GM23248 (cell line): ENCODE data around the gene GPHN. TPM values are rescaled to one million over a fixed set of nuclear protein-coding genes. Genes with fewer than 3 reads are reported as not detected.

Experiments
- DNase-seq: peaks from one replicate; pipeline ENCODE4 v3.0.0-alpha.2; 2015
- H2AFZ ChIP-seq: fragments of 200-600 bp; sonication (generic); 2 replicates; pipeline ENCODE4 v1.6.1; 2016; ENCODE audit warnings: antibody characterized with exemption
- H3F3A ChIP-seq: fragments of 200-600 bp; sonication (generic); 2 replicates; pipeline ENCODE4 v1.6.1; 2016; ENCODE audit warnings: mild to moderate bottlenecking, antibody characterized with exemption, mixed run types; ENCODE audit not compliant: insufficient read depth
- H3K27ac ChIP-seq: fragments of 200-600 bp; sonication (generic); 2 replicates; pipeline ENCODE4 v1.5.1; 2016; ENCODE audit warnings: mild to moderate bottlenecking
- H3K27me3 ChIP-seq: fragments of 200-600 bp; sonication (generic); replicated peaks from 2 replicates; pipeline ENCODE4 v1.6.1; 2016; ENCODE audit warnings: mild to moderate bottlenecking; ENCODE audit not compliant: insufficient read depth
- H3K36me3 ChIP-seq: fragments of 200-600 bp; sonication (generic); 2 replicates; pipeline ENCODE4 v1.6.1; 2016; ENCODE audit warnings: low read depth, mild to moderate bottlenecking
- H3K4me1 ChIP-seq: fragments of 200-600 bp; sonication (generic); 2 replicates; pipeline ENCODE4 v1.6.1; 2016; ENCODE audit warnings: mild to moderate bottlenecking; ENCODE audit not compliant: insufficient read depth
- H3K4me2 ChIP-seq: fragments of 200-600 bp; sonication (generic); one replicate; pipeline ENCODE4 v1.6.1; 2016; ENCODE audit warnings: mild to moderate bottlenecking; ENCODE audit not compliant: unreplicated experiment
- H3K4me3 ChIP-seq: fragments of 200-600 bp; sonication (generic); 2 replicates; pipeline ENCODE4 v1.5.1; 2016; ENCODE audit warnings: mild to moderate bottlenecking
- H3K79me2 ChIP-seq: fragments of 200-600 bp; sonication (generic); 2 replicates; pipeline ENCODE4 v1.6.1; 2016; ENCODE audit warnings: mild to moderate bottlenecking; ENCODE audit not compliant: insufficient read depth
- H3K9ac ChIP-seq: fragments of 200-600 bp; sonication (generic); 2 replicates; pipeline ENCODE4 v1.6.1; 2016; ENCODE audit warnings: mild to moderate bottlenecking
- H3K9me2 ChIP-seq: fragments of 200-600 bp; sonication (generic); 2 replicates; pipeline ENCODE4 v1.6.1; 2016; ENCODE audit warnings: mixed run types, mild to moderate bottlenecking, moderate library complexity; ENCODE audit not compliant: insufficient read depth
- H3K9me3 ChIP-seq: fragments of 200-600 bp; sonication (generic); one replicate; pipeline ENCODE4 v1.6.1; 2017; ENCODE audit warnings: low read depth
- H4K20me1 ChIP-seq: fragments of 200-600 bp; sonication (generic); 2 replicates; pipeline ENCODE4 v1.6.0; 2016; ENCODE audit not compliant: insufficient read depth
- EZH2 ChIP-seq: fragments of 200-600 bp; sonication (generic); IDR thresholded peaks from 2 replicates; pipeline ENCODE4 v1.6.1; 2018; ENCODE audit warnings: antibody characterized with exemption, mild to moderate bottlenecking; ENCODE audit not compliant: insufficient read depth, poor library complexity, severe bottlenecking
- EZH2phosphoT487 ChIP-seq: fragments of 200-600 bp; sonication (generic); IDR thresholded peaks from 2 replicates; pipeline ENCODE4 v1.6.1; 2018; ENCODE audit warnings: antibody characterized with exemption, moderate library complexity, mild to moderate bottlenecking, low read depth; ENCODE audit not compliant: insufficient read depth
- WGBS, 2 experiments: methylation state at CpG; one replicate each; pipeline ENCODE4 v1.1.6; 2015 to 2017; ENCODE audit warnings: low lambda C conversion rate in 2 of 2, low coverage in 1 of 2; ENCODE audit errors: missing lambda C conversion rate in 2 of 2; 5-methylcytosine and 5-hydroxymethylcytosine counted together
- in situ Hi-C: fragments of 300-500 bp; cut with MboI; formaldehyde crosslinking; loops from 2 replicates; pipeline ENCODE4 v1.15.0; 2020
- polyA plus RNA-seq: library from polyadenylated mRNA; unstranded; fragments of >200 nt; fragmentation: Nextera tagmentation; extraction: Ambion mirVana; gene quantifications from 2 replicates; pipeline ENCODE4 v1.2.1, GENCODE V29; 2016
- total RNA-seq: library from RNA; depleted of rRNA; stranded (reverse); fragments of >200 nt; shearing (Covaris generic); gene quantifications from 2 replicates; pipeline ENCODE4 v1.2.3, GENCODE V29; 2014

GPHN gene
- total and polyA plus RNA-seq, 2 experiments from 2014 or later, result 7.6 to 9.3 TPM

- in situ Hi-C loops, result no loop called here
- no peaks in the 10 kb centered on the region for H3K36me3 ChIP-seq
- no peak overlapping the region for H3K27ac ChIP-seq
- H3K4me2 ChIP-seq, result no peak overlapping the region
- H3K9me3 ChIP-seq, result no peaks in the 10 kb centered on the region
- TF ChIP-seq EZH2phosphoT487, result no peak
- no peak for TF ChIP-seq EZH2
- peak; percentile 25 for DNase-seq
- H3K9ac ChIP-seq, result no peak overlapping the region
- H3F3A ChIP-seq, result no peaks in the 10 kb centered on the region
- H3K79me2 ChIP-seq, result peaks cover 23% of the 10 kb centered on the region
- no peak overlapping the region for H2AFZ ChIP-seq
- H3K4me3 ChIP-seq, result no peak overlapping the region
- WGBS, 2 experiments, result 87 to 88% methylated on average over 4 of the region's 4 CpGs
- no peaks in the 10 kb centered on the region for H3K27me3 ChIP-seq
- no peaks in the 10 kb centered on the region for H3K9me2 ChIP-seq
- H4K20me1 ChIP-seq, result no peaks in the 10 kb centered on the region
- no peaks in the 10 kb centered on the region for H3K4me1 ChIP-seq
Measured at GRCh38 chr14:66610154-66610563, 102.2 kb downstream of the GPHN start.

- Histone ChIP-seq H3K9me2 (no peaks in the 10 kb centered on the region), H3K27me3 (no peaks in the 10 kb centered on the region), H3K9me3 (no peaks in the 10 kb centered on the region), H3F3A (no peaks in the 10 kb centered on the region), H3K4me1 (no peaks in the 10 kb centered on the region), H2AFZ (no peak overlapping the region), H3K4me2 (no peak overlapping the region), H3K27ac (no peak overlapping the region), H4K20me1 (no peaks in the 10 kb centered on the region), H3K36me3 (no peaks in the 10 kb centered on the region), H3K79me2 (peaks cover 30% of the 10 kb centered on the region), H3K9ac (no peak overlapping the region), H3K4me3 (no peak overlapping the region)
- WGBS, 2 experiments, result 95 to 100% methylated on average over 2 of the region's 2 CpGs
- no peak for TF ChIP-seq EZH2
- no peak for TF ChIP-seq EZH2phosphoT487
- DNase-seq, result no peak
- in situ Hi-C loops, result no loop called here
Measured at GRCh38 chr14:66613344-66613743, 105.4 kb downstream of the GPHN start.

- in situ Hi-C loops, result loop anchor here (10.0 kb wide), 1 partner anchor 505 kb away; no protein-coding TSS in a partner anchor
- Histone ChIP-seq H3K79me2 (peaks cover 14% of the 10 kb centered on the region; the same call in 1 of the 2 replicates), H3K9me2 (no peaks in the 10 kb centered on the region), H3K4me1 (no peaks in the 10 kb centered on the region), H2AFZ (no peak overlapping the region), H3K9ac (no peak overlapping the region), H3K36me3 (no peaks in the 10 kb centered on the region), H3F3A (no peaks in the 10 kb centered on the region), H3K9me3 (no peaks in the 10 kb centered on the region), H3K27ac (no peak overlapping the region), H3K27me3 (no peaks in the 10 kb centered on the region), H3K4me2 (no peak overlapping the region), H3K4me3 (no peak overlapping the region), H4K20me1 (no peaks in the 10 kb centered on the region)
- TF ChIP-seq EZH2, result no peak
- no peak for TF ChIP-seq EZH2phosphoT487
- DNase-seq, result no peak
- WGBS, 2 experiments, result 93 to 98% methylated on average over 2 of the region's 2 CpGs
Measured at GRCh38 chr14:66619952-66620351, 112.0 kb downstream of the GPHN start.

GRCh38 chr14:66623838-66624237 lies 115.9 kb downstream of the GPHN start:
- in situ Hi-C loops, result loop anchor here (10.0 kb wide), 1 partner anchor 501 kb away; no protein-coding TSS in a partner anchor
- DNase-seq, result no peak
- 54 to 61% methylated on average over 4 of the region's 4 CpGs for WGBS, 2 experiments

More at GRCh38 chr14:66623838-66624237, 115.9 kb downstream of the GPHN start:
- TF ChIP-seq EZH2phosphoT487, result no peak
- TF ChIP-seq EZH2, result no peak
- Histone ChIP-seq H3K27ac (no peak overlapping the region), H3K4me1 (no peaks in the 10 kb centered on the region), H3K79me2 (peaks cover 4% of the 10 kb centered on the region; the same call in 1 of the 2 replicates), H3K9me2 (no peaks in the 10 kb centered on the region), H3K27me3 (no peaks in the 10 kb centered on the region), H3K9ac (no peak overlapping the region), H3K4me3 (no peak overlapping the region), H3K36me3 (no peaks in the 10 kb centered on the region), H4K20me1 (no peaks in the 10 kb centered on the region), H3F3A (no peaks in the 10 kb centered on the region), H2AFZ (no peak overlapping the region), H3K4me2 (no peak overlapping the region), H3K9me3 (no peaks in the 10 kb centered on the region)
